ENCODE results near the gene OSTN.

DNA sequence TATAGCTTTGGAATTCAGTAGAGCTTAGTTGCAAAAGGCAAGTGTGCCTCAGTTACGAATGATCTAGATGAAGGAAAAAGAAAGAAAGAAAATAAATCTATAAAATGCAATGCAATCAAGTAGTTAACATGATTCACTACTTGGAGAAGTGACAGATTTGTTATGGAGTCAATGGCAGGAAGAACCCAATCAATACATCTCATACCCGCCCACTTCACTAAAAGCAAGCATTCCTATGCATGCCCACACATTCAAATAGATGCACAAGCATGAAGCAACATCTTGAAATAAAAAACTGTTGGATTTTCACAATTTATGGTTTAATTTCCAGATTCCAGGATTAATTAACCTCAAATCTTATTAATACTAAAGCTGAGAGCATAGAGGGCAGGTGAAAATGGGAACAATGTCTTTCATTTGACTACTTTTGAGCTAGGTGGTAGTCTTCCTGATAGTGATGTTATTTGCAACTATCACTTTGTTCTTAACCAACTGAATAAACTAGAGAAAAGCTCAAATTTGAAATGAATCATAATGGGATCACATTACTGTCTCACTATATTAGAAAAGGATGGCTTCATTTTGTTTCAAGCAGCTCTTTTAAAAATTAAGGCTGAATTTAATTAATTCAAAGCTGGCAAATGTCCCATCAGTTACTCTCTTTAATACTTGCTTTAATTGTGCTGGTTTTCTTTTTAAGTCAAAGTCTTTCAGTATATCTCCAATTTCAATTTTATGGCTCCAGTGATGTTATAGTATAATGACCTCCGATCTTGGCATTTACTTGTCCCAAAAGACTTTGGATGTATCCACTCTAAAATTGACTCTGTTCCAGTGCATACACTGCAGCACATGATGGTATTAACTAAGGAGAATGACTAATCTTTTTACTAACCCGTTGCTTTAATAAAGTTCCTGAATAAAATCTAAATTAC lies 83.5 kb downstream of the OSTN start:
- TF ChIP-seq POLR2A (IDR thresholded peaks at IDR 0.05; ENCODE audit: low read length) (no peak), GATA1 (IDR thresholded peaks at IDR 0.05; ENCODE audit: low read depth, low read length) (no peak)
